NCI-H1694 (cell line): ENCODE measurements around the gene TMEM259.

Experiments used
- DNase-seq: peaks from one replicate; lab custom pipeline; 2025; lab: John Stamatoyannopoulos, UW

Gene TMEM259

GRCh38 chr19:1016647-1017114, 4.2 kb downstream of the TMEM259 start:
- no peak for DNase-seq

- no peak for DNase-seq
These were observed 4.9 kb downstream of the TMEM259 start for GRCh38 chr19:1015782-1016646.

GRCh38 chr19:1015061-1015781, 5.7 kb downstream of the TMEM259 start:
- DNase-seq = no peak

- no peak for DNase-seq
These were observed 6.5 kb downstream of the TMEM259 start for GRCh38 chr19:1014161-1015060.

GRCh38 chr19:1013218-1013617, 7.7 kb downstream of the TMEM259 start:
- DNase-seq = no peak

- no peak for DNase-seq
These were observed 8.6 kb downstream of the TMEM259 start for GRCh38 chr19:1012334-1012733.

- no peak for DNase-seq
These were observed 9.0 kb downstream of the TMEM259 start for GRCh38 chr19:1011831-1012333.

- no peak for DNase-seq
These were observed 10.1 kb downstream of the TMEM259 start for GRCh38 chr19:1010586-1011510.

- no peak for DNase-seq
These were observed 10.9 kb downstream of the TMEM259 start for GRCh38 chr19:1009981-1010538.

- DNase-seq = no peak
These were observed 11.6 kb downstream of the TMEM259 start for GRCh38 chr19:1009041-1009980.

GRCh38 chr19:1008268-1009040, 12.5 kb downstream of the TMEM259 start:
- DNase-seq = no peak

- DNase-seq = no peak
These were observed 13.3 kb downstream of the TMEM259 start for GRCh38 chr19:1007399-1008251.

- DNase-seq = no peak
These were observed 14.1 kb downstream of the TMEM259 start for GRCh38 chr19:1006711-1007398.

GRCh38 chr19:1004803-1005664, 15.9 kb downstream of the TMEM259 start:
- DNase-seq = no peak

GRCh38 chr19:1004204-1004802, 16.6 kb downstream of the TMEM259 start:
- DNase-seq = no peak

- no peak for DNase-seq
These were observed 17.6 kb downstream of the TMEM259 start for GRCh38 chr19:1003283-1003682.
